ENCODE measurements around the gene KANK2. TPM values are rescaled to one million over a fixed set of nuclear protein-coding genes. Genes with fewer than 3 reads are reported as not detected.
A peak's percentile ranks its signal among the peaks of the same experiment; 100 is the strongest.
"Not testable (repeated sequence)": the region's sequence is repeated elsewhere in the genome, so short reads cannot be mapped to it uniquely, and the experiment has no call there.

KANK2 gene
- total RNA-seq, 6 experiments from 2014 or later = 36.3 to 65.4 (median 50.4) TPM

DNA sequence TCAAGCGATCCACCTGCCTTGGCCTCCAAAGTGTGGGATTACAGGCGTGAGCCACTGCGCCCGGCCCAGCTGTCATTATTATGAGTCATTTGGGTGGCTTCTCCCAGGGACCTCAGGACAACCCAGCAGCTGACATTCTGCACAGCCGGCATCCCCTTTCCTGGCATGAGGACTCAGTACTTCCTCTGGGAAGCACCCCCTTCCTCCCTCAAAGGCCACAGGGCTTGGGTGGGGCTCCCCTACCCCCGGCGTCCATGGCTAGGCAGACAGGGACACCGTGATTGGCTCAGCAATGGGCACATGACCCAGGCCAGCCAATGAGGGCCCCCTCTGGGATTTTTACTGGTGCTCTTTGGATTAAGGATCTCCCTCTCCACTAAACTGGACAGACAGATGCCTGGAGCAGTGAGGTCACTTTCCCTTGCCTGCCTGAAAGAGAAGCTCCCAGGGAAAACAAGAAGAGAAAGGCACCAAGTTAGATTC, 6.0 kb downstream of the KANK2 start:
- Histone ChIP-seq H3K4me1 (peaks cover 0 to 24% (median 0%) of the 10 kb centered on the region in 4 donors), H3K27ac (no peak overlapping the region), H3K9me3 (no peaks in the 10 kb centered on the region), H3K27me3 (no peaks in the 10 kb centered on the region), H3K36me3 (peaks cover 0 to 17% (median 2%) of the 10 kb centered on the region in 4 donors), H3K4me3 (no peak overlapping the region)
- intact Hi-C loops (cut with DNase I) = no loop called here
- no peak for DNase-seq
- ATAC-seq = peak; percentile 49 to 52 (median 50)
- no peak for TF ChIP-seq POLR2A (IDR thresholded peaks at IDR 0.05)
- no CpG with 5 or more reads among the region's 8 CpGs for WGBS (ENCODE audit: insufficient coverage, low coverage, low lambda C conversion rate, missing lambda C conversion rate)

DNA sequence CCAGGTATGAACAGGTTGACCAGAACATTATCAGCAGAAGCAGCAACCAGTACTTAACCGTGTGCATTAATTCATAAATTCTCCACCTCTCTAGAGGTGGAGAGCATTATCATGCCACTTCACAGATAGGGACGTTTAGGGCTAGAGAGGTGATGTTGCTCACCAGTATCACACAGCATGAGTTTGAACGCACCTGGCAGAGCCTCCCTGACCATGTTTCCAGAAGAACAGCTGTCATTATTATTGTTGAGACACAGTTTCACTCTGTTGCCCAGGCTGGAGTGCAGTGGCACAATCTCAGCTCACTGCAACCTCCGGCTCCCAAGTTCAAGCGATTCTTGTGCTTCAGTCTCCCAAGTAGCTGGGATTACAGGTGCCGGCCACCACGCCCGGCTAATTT, 6.8 kb downstream of the KANK2 start:
- peaks cover 0 to 17% (median 2%) of the 10 kb centered on the region in 4 donors for H3K36me3 ChIP-seq
- H3K4me3 ChIP-seq = no peak overlapping the region
- ATAC-seq (no peak), DNase-seq (no peak)
- peaks cover 0 to 23% (median 0%) of the 10 kb centered on the region in 4 donors for H3K4me1 ChIP-seq
- WGBS (ENCODE audit: insufficient coverage, low coverage, low lambda C conversion rate, missing lambda C conversion rate) = 60% methylated on average over 3 of the region's 8 CpGs
- TF ChIP-seq POLR2A (IDR thresholded peaks at IDR 0.05) = no peak
- TF ChIP-seq, protein P1, sequence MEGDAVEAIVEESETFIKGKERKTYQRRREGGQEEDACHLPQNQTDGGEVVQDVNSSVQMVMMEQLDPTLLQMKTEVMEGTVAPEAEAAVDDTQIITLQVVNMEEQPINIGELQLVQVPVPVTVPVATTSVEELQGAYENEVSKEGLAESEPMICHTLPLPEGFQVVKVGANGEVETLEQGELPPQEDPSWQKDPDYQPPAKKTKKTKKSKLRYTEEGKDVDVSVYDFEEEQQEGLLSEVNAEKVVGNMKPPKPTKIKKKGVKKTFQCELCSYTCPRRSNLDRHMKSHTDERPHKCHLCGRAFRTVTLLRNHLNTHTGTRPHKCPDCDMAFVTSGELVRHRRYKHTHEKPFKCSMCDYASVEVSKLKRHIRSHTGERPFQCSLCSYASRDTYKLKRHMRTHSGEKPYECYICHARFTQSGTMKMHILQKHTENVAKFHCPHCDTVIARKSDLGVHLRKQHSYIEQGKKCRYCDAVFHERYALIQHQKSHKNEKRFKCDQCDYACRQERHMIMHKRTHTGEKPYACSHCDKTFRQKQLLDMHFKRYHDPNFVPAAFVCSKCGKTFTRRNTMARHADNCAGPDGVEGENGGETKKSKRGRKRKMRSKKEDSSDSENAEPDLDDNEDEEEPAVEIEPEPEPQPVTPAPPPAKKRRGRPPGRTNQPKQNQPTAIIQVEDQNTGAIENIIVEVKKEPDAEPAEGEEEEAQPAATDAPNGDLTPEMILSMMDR (IDR thresholded peaks at IDR 0.05) = no peak
- intact Hi-C loops (cut with DNase I) = no loop called here
- peak overlapping the region in 1 of 3 donors; percentile 24 for H3K27ac ChIP-seq
- no peaks in the 10 kb centered on the region for H3K27me3 ChIP-seq
- no peaks in the 10 kb centered on the region for H3K9me3 ChIP-seq

DNA sequence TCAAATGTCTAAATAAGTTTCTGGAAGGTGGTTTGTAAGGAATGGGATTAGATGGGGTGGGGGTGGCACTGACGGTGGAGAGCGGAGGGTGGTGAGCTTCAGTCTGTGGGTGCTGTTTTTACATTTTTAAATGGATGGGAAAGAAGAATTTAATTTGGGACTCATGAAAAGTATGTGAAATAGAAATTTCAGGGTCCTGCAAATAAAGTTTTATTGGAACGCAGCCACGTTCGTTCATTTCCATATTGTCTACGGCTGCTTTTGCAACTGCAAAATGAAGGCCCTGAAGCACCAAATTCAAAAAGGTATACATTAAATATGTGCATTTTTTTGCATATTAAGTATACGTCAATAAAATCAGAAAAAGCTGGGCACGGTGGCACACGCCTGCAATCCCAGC, 9.9 kb downstream of the KANK2 start:
- 90% methylated on average over 9 of the region's 9 CpGs for WGBS (ENCODE audit: insufficient coverage, low coverage, low lambda C conversion rate, missing lambda C conversion rate)
- Histone ChIP-seq H3K4me1 (peaks cover 0 to 30% (median 3%) of the 10 kb centered on the region in 4 donors), H3K27ac (no peak overlapping the region)

DNA sequence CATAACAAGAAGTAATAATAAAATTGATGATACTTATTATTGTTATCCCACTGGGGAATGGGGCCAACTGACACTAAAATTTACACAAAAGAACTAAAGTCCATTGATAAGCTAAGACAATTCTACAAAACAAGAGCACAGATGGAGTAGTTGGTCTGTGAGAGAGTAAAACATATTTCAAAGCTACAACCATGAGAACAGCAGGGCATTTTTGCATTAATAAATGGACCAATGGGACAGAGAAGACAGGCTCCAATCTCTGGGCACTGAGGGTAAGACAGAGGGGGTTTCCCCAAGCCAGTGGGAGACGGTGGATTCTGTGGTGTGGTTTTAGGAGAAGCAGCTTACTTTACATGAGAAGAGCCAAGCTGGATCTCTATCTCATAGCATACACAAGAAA, 14.4 kb downstream of the KANK2 start:
- H3K4me1 ChIP-seq = peaks cover 0 to 24% (median 8%) of the 10 kb centered on the region in 4 donors
- intact Hi-C loops (cut with DNase I) = no loop called here

More for the DNA sequence above, 9.9 kb downstream of the KANK2 start:
- DNase-seq = no peak
- H3K9me3 ChIP-seq = no peaks in the 10 kb centered on the region
- intact Hi-C loops (cut with DNase I) = no loop called here
- no peaks in the 10 kb centered on the region for H3K27me3 ChIP-seq
- TF ChIP-seq, protein P1 (IDR thresholded peaks at IDR 0.05) = no peak
- no peak for TF ChIP-seq POLR2A (IDR thresholded peaks at IDR 0.05)
- no peak for ATAC-seq
- H3K36me3 ChIP-seq = peaks cover 0 to 4% (median 0%) of the 10 kb centered on the region in 4 donors
- H3K4me3 ChIP-seq = no peak overlapping the region

DNA sequence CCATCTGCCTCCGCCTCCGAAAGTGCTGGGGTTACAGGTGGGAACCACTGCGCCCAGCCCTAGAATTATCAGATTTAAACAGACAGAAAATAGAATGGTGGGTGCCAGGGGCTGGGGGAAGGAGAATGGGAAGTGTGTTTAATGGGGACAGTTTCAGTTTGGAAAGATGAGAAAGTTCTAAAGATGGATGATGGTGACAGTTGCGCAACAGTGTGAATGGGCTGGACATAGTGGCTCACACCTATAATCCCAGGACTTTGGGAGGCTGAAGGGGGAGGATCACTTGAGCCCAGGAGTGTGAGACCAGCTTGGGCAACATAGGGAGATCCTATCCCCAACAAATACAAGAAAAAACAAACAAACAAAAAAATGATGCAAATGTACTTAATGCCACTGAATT, 15.9 kb downstream of the KANK2 start:
- 94% methylated on average over 4 of the region's 4 CpGs for WGBS (ENCODE audit: insufficient coverage, low coverage, low lambda C conversion rate, missing lambda C conversion rate)
- Histone ChIP-seq H3K4me1 (peaks cover 0 to 24% (median 8%) of the 10 kb centered on the region in 4 donors), H3K4me3 (no peak overlapping the region), H3K27me3 (no peaks in the 10 kb centered on the region), H3K27ac (no peak overlapping the region), H3K36me3 (peaks cover 0 to 8% (median 3%) of the 10 kb centered on the region in 4 donors), H3K9me3 (no peaks in the 10 kb centered on the region)
- TF ChIP-seq, protein P1 (IDR thresholded peaks at IDR 0.05) = no peak
- no peak for TF ChIP-seq POLR2A (IDR thresholded peaks at IDR 0.05)
- intact Hi-C loops (cut with DNase I) = no loop called here
- DNase-seq (no peak), ATAC-seq (no peak)

More for the DNA sequence above, 14.4 kb downstream of the KANK2 start:
- 63% methylated on average over 1 of the region's 1 CpG for WGBS (ENCODE audit: insufficient coverage, low coverage, low lambda C conversion rate, missing lambda C conversion rate)
- Histone ChIP-seq H3K27me3 (no peaks in the 10 kb centered on the region), H3K4me3 (no peak overlapping the region), H3K27ac (no peak overlapping the region), H3K9me3 (no peaks in the 10 kb centered on the region), H3K36me3 (peaks cover 0 to 7% (median 0%) of the 10 kb centered on the region in 4 donors)
- no peak for ATAC-seq
- TF ChIP-seq, protein P1 (IDR thresholded peaks at IDR 0.05) = no peak
- TF ChIP-seq POLR2A (IDR thresholded peaks at IDR 0.05) = no peak
- no peak for DNase-seq

DNA sequence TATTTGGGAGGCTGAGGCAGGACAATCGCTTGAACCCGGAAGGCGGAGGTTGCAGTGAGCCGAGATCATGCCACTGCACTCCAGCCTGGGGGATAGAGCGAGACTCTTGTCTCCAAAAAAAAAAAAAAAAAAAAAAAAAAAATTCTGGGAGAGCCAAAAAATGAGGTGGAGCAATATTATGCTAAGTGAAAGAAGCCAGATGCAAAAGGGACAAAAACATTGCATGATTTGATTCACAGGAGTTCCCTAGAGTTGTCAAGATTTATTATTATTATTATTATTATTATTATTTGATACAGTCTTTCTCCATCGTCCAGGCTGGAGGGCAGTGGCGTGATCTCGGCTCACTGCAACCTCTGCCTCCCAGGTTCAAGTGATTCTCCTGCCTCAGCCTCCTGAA, 16.4 kb downstream of the KANK2 start:
- DNase-seq; H3K4me3 ChIP-seq; intact Hi-C loops (cut with DNase I); ATAC-seq; H3K9me3 ChIP-seq; H3K27ac ChIP-seq; H3K27me3 ChIP-seq: not testable (repeated sequence)
- Histone ChIP-seq H3K4me1 (peaks cover 0 to 24% (median 8%) of the 10 kb centered on the region in 4 donors), H3K36me3 (peaks cover 0 to 13% (median 7%) of the 10 kb centered on the region in 4 donors)
- 69% methylated on average over 7 of the region's 8 CpGs for whole genome bisulfite sequencing (ENCODE audit: insufficient coverage, low coverage, low lambda C conversion rate, missing lambda C conversion rate)

Measured in right lobe of liver (tissue), 6 donors.